Measurements from ENCODE around the gene KIF3B. TPM values are rescaled to one million over a fixed set of nuclear protein-coding genes. Genes with fewer than 3 reads are reported as not detected.
"Not testable (repeated sequence)": the region's sequence is repeated elsewhere in the genome, so short reads cannot be mapped to it uniquely, and the experiment has no call there.

Gene KIF3B
- total RNA-seq, 2 experiments from 2014 or later, result 16.1 to 16.9 TPM

DNA sequence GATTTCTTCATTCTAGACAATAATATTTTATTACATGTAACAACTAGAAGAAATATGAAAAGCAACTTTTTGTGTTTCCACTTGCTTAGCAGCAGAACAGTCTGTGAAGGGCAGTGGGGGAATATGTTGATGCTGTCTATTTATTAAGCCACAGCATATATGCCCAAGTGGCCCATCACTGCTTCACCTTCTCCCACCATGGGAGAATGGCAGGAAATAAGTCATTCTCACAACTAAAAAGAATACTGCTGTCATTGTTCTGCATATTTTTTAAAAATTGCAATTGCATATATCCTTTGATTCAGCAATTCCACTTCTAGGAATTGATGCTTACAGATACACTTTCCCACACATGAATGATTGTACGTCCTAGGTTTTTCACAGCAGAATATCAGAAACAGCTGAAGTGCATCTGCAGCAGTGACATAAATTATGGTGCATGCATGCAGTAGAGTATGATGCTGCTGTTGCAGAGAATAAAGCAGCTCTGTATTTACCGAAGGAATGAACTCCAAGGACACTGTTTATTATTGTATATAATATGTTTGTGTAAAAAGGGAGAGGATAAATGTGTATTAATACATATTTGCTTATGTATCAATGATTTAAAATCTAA is 26.8 kb downstream of the KIF3B start:
- ChIA-PET CTCF (interaction anchor here (0.7 to 1.0 kb wide), 2 partner anchors 9 to 24 kb away, joined by 3 read pairs; no protein-coding TSS in a partner anchor), POLR2A (no interaction called here)
- Mint-ChIP-seq H3K4me1 (peaks cover 18% of the 10 kb centered on the region), H3K36me3 (ENCODE audit: low read depth) (peaks cover 6% of the 10 kb centered on the region), H3K9me3 (no peaks in the 10 kb centered on the region), H3K27ac (no peak overlapping the region), H3K27me3 (no peaks in the 10 kb centered on the region), H3K4me3 (no peak overlapping the region)
- DNase-seq, result no peak

DNA sequence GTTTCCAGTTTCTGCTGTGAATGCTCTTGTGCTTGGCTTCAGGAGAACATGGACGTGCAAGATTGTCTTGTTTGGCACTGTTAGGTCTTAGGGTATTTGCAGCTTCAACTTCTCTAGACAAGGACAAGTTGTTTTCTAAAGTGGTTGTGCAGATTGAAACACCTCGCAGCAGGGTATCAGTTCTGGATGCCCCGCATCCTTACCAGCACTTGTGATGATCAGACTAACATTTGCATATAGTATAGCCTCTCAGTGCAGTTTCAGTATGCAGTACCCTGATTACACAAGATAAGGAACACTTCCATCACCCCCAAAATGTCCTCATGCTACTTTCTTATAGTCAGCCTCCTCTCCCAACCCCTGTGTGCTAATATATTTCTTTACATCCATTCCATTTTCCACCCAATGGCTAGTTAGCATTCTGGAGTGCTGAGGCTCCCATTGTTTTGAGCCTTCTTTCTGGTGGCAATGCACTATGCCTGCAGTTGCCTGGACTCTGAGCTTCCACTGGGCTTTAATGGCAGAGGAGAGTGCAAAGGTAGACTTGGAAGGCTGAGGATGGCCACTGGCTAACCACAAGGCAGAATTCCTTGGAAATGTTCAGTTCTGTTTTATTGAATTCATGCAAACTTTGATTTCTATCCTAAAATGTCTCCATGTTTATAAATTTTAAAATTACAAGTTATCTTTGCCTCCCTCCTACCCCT is 35.4 kb downstream of the KIF3B start:
- Mint-ChIP-seq H3K4me1 (peaks cover 2% of the 10 kb centered on the region), H3K36me3 (ENCODE audit: low read depth) (peaks cover 53% of the 10 kb centered on the region), H3K4me3 (no peak overlapping the region), H3K27me3 (no peaks in the 10 kb centered on the region), H3K27ac (no peak overlapping the region), H3K9me3 (no peaks in the 10 kb centered on the region)
- CTCF ChIA-PET, result no interaction called here
- POLR2A ChIA-PET, result no interaction called here
- no peak for DNase-seq

DNA sequence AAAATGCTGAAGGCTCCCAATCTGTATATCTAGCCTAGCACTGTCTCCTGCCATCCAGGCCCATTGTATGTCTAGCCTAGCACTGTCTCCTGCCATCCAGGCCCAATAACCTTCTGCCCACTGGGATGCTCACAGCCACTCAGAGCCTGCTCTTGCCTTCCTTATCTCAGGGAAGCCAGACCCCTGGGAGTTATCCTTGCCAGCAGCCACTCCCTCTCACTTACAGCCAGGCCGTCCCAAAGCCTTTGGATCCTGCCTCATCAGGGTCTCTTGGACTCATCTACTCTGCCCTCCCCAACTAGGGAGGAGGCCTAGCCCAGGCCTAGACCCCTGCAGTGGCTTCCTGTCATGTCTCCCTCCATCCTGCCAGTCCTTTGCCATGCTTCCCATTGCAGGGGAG is 37.3 kb downstream of the KIF3B start:
- Mint-ChIP-seq H3K27ac (no peak overlapping the region), H3K4me1 (peaks cover 2% of the 10 kb centered on the region), H3K9me3 (no peaks in the 10 kb centered on the region), H3K36me3 (ENCODE audit: low read depth) (peaks cover 58% of the 10 kb centered on the region), H3K4me3 (no peak overlapping the region), H3K27me3 (no peaks in the 10 kb centered on the region)
- no peak for DNase-seq
- POLR2A ChIA-PET, result no interaction called here
- CTCF ChIA-PET, result interaction anchor here (1.2 kb wide), 1 partner anchor 105 kb away, joined by 3 read pairs; no protein-coding TSS in a partner anchor

DNA sequence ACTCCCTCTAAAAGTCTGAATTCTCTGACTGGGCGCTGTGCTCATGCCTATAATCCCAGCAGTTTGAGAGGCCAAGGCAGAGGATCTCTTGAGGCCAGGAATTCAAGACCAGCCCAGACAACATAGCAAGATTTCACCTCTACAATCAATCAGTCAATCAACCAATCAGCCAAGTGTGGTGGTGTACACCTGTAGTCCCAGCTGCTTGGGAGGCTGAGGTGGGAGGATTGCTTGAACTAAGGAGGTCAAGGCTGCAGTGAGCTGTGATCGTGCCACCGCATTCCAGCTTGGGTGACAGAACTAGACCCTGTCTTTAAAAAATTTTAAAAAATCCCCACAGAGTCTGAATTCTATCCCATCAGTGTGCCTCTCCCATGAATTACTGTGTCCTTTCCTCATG is 37.9 kb downstream of the KIF3B start:
- Mint-ChIP-seq H3K27ac (no peak overlapping the region), H3K36me3 (ENCODE audit: low read depth) (peaks cover 55% of the 10 kb centered on the region), H3K4me1 (peaks cover 2% of the 10 kb centered on the region), H3K27me3 (no peaks in the 10 kb centered on the region), H3K9me3 (no peaks in the 10 kb centered on the region), H3K4me3 (no peak overlapping the region)
- POLR2A ChIA-PET, result no interaction called here
- no peak for DNase-seq
- CTCF ChIA-PET, result interaction anchor here (1.2 kb wide), 1 partner anchor 106 kb away, joined by 3 read pairs; no protein-coding TSS in a partner anchor

DNA sequence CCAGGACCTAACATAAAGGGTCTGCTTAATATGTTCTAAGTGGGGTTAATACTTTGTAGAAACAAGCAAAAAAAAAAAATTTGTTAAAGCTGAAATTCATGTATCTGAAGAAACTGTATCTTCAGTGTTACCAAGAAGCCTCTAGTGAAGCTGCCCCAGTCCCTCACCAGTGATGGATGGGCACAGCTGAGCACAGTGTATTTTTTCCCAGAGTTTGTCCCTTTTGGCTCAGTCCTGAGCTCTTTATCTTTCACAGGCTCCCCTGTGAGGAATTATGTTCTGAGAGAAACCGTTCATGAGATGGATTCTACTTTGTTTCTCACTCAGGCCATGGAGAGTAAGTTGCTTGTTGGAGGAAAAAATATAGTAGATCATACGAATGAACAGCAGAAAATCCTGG is 38.4 kb downstream of the KIF3B start:
- Mint-ChIP-seq H3K27me3 (no peaks in the 10 kb centered on the region), H3K9me3 (no peaks in the 10 kb centered on the region), H3K4me3 (no peak overlapping the region), H3K36me3 (ENCODE audit: low read depth) (peaks cover 54% of the 10 kb centered on the region), H3K27ac (no peak overlapping the region), H3K4me1 (peaks cover 2% of the 10 kb centered on the region)
- no peak for DNase-seq
- POLR2A ChIA-PET, result no interaction called here
- CTCF ChIA-PET, result interaction anchor here (0.7 to 1.2 kb wide), 2 partner anchors 14 to 106 kb away, joined by 3 read pairs; no protein-coding TSS in a partner anchor

DNA sequence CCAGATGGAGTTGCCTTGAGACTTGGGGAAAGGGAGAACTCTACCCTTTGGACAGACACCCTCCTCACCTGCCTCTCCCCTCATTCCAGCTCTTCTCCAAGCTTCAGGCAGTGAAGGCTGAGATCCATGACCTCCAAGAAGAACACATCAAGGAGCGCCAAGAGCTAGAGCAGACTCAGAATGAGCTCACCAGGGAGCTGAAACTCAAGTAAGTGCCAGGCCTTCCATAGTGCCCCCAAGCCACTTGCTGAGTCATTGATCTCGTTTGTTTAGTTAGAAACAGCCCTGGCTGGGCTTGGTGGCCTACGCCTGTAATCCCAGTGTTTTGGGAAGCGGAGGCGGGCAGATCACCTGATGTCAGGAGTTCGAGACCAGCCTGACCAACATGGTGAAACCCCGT is 39.2 kb downstream of the KIF3B start:
- DNase-seq, result no peak
- Mint-ChIP-seq H3K27ac (no peak overlapping the region), H3K27me3 (no peaks in the 10 kb centered on the region), H3K4me1 (peaks cover 2% of the 10 kb centered on the region), H3K9me3 (peaks cover 2% of the 10 kb centered on the region), H3K36me3 (ENCODE audit: low read depth) (peaks cover 58% of the 10 kb centered on the region), H3K4me3 (no peak overlapping the region)
- ChIA-PET CTCF (interaction anchor here (0.8 to 1.5 kb wide), 3 partner anchors 21 to 30 kb away, joined by 3 to 4 read pairs (median 4); no protein-coding TSS in a partner anchor), POLR2A (interaction anchor here (0.6 kb wide), 1 partner anchor 15 kb away, joined by 3 read pairs; no protein-coding TSS in a partner anchor)

DNA sequence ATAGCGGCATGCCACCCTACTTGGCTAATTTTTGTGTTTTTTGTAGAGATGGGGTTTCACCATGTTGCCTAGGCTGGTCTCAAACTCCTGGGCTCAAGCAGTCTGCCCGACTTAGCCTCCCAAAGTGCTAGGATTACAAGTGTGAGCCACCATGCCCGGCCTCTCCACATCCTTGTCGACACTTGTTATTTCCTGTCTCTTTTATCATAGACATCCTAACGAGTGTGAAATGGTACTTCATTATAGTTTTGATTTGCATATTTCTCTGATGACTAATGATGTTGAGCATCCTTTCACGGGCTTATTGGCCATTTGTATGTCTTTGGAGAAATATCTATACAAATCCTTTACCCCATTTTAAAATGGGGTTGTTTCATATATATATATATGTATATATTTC is 41.6 kb downstream of the KIF3B start:
- Mint-ChIP-seq H3K4me3 (no peak overlapping the region), H3K27ac (no peak overlapping the region), H3K36me3 (ENCODE audit: low read depth) (peaks cover 45% of the 10 kb centered on the region), H3K27me3 (no peaks in the 10 kb centered on the region), H3K9me3 (peaks cover 2% of the 10 kb centered on the region), H3K4me1 (no peaks in the 10 kb centered on the region)
- POLR2A ChIA-PET, result no interaction called here
- CTCF ChIA-PET, result no interaction called here
- DNase-seq, result no peak

DNA sequence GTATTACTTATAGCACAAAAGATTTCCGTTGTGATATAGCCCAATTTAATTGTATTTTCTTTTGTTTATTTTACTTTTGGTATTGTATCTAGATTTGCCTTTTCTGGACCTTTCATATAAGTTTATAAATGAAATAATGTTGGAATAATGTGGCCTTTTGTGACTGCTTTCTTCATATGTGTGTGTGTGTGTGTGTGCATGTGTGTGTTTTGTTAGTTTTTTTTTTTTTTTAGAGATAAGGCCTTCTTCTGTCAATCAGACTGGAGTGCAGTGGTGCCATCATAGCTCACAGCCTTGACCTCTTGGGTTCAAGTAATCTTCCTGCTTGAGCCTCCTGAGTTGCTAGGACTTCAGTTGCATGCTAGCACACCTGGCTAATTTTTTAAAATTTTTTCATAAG is 42.9 kb downstream of the KIF3B start:
- no peaks in the 10 kb centered on the region for H3K4me1 Mint-ChIP-seq
- POLR2A ChIA-PET, result no interaction called here
- no peak for DNase-seq
- H3K27ac Mint-ChIP-seq, result no peak overlapping the region
- no peaks in the 10 kb centered on the region for H3K27me3 Mint-ChIP-seq
- no peak overlapping the region for H3K4me3 Mint-ChIP-seq
- peaks cover 39% of the 10 kb centered on the region for H3K36me3 Mint-ChIP-seq (ENCODE audit: low read depth)
- CTCF ChIA-PET, result no interaction called here
- peaks cover 2% of the 10 kb centered on the region for H3K9me3 Mint-ChIP-seq

DNA sequence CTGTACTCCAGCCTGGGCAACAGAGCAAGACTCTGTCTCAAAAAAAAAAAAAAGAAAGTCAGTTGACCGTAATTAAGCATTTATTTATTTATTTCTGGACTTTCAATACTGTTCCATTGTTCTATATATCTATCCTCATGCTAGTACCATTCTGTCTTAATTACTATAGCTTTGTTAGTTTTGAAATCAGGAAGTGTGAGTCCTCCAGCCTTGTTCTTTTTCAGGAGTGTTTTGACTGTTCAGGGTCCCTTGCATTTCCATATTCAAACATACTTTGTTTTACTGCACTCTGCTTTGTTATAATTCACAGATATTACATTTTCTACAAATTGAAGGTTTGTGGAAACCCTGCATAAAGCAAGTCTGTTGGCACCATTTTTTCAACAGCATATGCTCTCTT is 43.9 kb downstream of the KIF3B start:
- Mint-ChIP-seq H3K27me3 (no peaks in the 10 kb centered on the region), H3K36me3 (ENCODE audit: low read depth) (peaks cover 35% of the 10 kb centered on the region), H3K9me3 (peaks cover 2% of the 10 kb centered on the region), H3K27ac (no peak overlapping the region), H3K4me1 (no peaks in the 10 kb centered on the region), H3K4me3 (no peak overlapping the region)
- DNase-seq, result no peak
- CTCF ChIA-PET, result interaction anchor here (1.0 to 1.4 kb wide), 2 partner anchors 11 to 132 kb away, joined by 3 to 4 read pairs; no protein-coding TSS in a partner anchor
- POLR2A ChIA-PET, result no interaction called here

DNA sequence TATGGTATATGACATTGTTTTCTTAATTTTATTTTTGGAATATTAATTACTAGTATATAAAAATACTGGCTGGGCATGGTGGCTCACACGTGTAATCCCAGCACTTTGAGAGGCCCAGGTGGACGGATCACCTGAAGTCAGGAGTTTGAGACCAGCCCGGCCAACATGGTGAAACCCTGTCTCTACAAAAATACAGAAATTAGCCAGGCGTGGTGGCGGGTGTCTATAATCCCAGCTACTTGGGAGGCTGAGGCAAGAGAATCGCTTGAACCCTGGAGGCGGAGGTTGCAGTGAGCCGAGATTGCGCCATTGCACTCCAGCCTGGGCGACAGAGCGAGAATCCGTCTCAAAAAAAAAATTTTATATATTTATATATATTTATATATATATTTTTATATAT is 44.8 kb downstream of the KIF3B start:
- DNase-seq, H3K27ac Mint-ChIP-seq, H3K4me1 Mint-ChIP-seq, POLR2A ChIA-PET, H3K4me3 Mint-ChIP-seq, H3K27me3 Mint-ChIP-seq, H3K9me3 Mint-ChIP-seq: not testable (repeated sequence)
- peaks cover 34% of the 10 kb centered on the region for H3K36me3 Mint-ChIP-seq (ENCODE audit: low read depth)
- CTCF ChIA-PET, result interaction anchor here (1.4 kb wide), 1 partner anchor 12 kb away, joined by 4 read pairs; no protein-coding TSS in a partner anchor

DNA sequence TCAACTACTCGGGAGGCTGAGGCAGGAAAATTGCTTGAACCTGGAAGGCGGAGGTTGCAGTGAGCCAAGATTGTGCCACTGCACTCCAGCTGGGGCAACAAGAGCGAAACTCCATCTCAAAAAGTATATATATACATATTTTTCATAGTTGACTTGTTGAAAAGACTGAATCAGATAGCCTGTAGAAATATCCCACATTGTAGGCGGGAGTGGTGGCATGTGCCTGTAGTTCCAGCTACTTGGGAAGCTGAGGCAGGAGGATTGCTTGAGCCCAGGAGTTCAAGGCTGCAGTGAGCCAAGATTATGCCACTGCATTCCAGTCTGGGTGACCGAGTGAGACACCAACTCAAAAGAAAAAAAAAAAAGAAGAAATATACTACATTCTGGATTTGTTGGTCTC is 46.3 kb downstream of the KIF3B start:
- H3K27me3 Mint-ChIP-seq, H3K4me3 Mint-ChIP-seq, H3K4me1 Mint-ChIP-seq, POLR2A ChIA-PET, H3K27ac Mint-ChIP-seq, DNase-seq, H3K9me3 Mint-ChIP-seq: not testable (repeated sequence)
- H3K36me3 Mint-ChIP-seq (ENCODE audit: low read depth), result peaks cover 33% of the 10 kb centered on the region
- CTCF ChIA-PET, result interaction anchor here (0.6 to 1.1 kb wide), 4 partner anchors 38 to 889 kb away, joined by 3 to 4 read pairs (median 3); no protein-coding TSS in a partner anchor

DNA sequence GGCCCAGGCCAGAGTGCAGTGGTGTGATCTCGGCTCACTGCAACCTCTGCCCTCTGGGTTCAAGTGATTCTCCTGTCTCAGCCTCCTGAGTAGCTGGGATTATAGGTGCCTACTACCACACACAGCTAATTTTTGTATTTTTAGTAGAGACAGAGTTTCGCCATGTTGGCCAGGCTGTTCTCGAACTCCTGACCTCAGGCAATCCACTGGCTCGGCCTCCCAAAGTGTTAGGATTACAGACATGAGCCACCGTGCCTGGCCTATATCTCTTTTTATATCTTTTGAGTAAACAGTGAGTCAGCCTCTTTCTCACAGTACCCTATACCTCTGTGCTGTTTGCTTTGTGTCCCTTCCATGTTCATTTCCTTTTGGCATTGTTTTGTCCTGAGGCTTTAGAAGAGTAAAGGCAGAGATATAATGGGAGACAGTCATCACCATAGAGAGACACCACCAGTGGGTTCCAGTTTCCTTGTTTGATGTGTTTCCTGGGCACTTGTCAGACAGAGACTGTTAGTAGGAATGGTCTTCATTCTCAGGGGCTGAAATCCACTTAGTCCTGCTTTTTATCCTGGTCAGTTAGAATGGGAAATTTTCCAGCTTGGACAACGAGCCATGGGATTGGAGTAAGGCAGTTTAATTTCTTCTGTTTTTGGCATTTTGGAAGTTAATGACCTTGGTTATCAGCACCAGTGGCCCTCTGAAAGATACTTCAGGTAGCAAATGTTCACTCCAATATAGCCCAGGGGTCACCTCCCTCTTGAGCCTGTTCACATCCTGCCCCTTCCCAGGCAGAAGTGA is 48.5 kb downstream of the KIF3B start:
- Mint-ChIP-seq H3K9me3 (peaks cover 2% of the 10 kb centered on the region), H3K4me3 (no peak overlapping the region), H3K27ac (no peak overlapping the region), H3K4me1 (no peaks in the 10 kb centered on the region), H3K36me3 (ENCODE audit: low read depth) (peaks cover 27% of the 10 kb centered on the region), H3K27me3 (no peaks in the 10 kb centered on the region)
- ChIA-PET CTCF (interaction anchor here (0.6 to 1.0 kb wide), 2 partner anchors 67 to 108 kb away, joined by 3 read pairs; no protein-coding TSS in a partner anchor), POLR2A (no interaction called here)
- no peak for DNase-seq

DNA sequence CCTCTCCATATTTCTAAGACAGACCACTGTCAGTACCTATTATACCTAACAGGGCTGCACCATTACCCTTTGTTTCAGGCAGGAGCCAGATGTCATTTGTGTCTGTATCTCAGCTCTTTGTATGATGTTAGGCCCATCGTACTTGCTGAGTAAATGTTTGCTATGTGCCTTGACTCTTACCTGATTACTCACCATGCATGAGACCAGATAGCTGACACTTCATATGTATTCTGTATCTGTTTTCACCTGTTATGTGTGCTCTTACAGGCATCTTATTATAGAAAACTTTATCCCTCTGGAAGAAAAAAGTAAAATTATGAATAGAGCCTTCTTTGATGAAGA is 49.0 kb downstream of the KIF3B start:
- H3K4me3 Mint-ChIP-seq, result no peak overlapping the region
- POLR2A ChIA-PET, result no interaction called here
- DNase-seq, result no peak
- peaks cover 26% of the 10 kb centered on the region for H3K36me3 Mint-ChIP-seq (ENCODE audit: low read depth)
- H3K27me3 Mint-ChIP-seq, result no peaks in the 10 kb centered on the region
- peaks cover under 1% of the 10 kb centered on the region for H3K9me3 Mint-ChIP-seq
- CTCF ChIA-PET, result no interaction called here
- H3K4me1 Mint-ChIP-seq, result no peaks in the 10 kb centered on the region
- H3K27ac Mint-ChIP-seq, result no peak overlapping the region
